Stimulated activated CD4-positive, alpha-beta T cell treated with anti-CD3 and anti-CD28 coated beads, Interleukin-2, amount 100 ng/mL, for 48 hours (primary cell): ENCODE results near the gene FBRSL1.

Source experiments
- DNase-seq, 2 donors: peaks; one replicate each; pipeline ENCODE4 v3.0.0-alpha.2; 2020

Gene FBRSL1

DNA sequence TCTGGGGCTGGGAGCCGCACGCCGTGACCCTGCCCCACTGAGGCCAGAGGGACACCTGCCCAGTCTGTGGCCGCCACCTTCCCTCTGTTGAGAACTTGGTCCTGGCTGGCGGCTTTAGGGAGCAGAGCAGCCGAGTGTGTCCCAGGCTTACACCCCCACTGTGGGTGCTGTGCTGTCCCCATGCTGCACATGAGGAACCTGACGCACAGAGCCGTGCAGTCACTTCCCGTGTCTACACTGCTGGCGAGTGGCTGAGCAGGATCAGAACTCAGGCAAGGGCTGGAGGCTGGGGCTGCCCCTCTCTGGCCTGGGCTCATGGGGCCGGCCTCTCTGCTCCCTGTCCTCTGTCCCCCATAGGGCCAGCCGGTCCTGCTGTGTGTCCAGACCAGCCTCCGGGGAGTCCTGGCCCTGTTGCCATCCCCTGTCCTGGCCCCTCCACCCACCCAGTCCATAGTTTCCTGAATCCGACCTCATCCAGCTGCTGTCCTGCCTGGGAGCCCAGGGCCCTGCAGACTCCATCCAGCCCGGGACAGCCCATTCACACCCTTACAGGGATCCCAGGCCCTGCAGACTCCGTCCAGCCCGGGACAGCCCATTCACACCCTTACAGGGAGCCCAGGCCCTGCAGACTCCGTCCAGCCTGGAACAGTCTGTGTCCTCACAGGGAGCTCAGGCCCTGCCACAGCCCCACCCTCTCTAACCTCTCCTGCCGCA, 10.3 kb downstream of the FBRSL1 start:
- DNase-seq: no peak

DNA sequence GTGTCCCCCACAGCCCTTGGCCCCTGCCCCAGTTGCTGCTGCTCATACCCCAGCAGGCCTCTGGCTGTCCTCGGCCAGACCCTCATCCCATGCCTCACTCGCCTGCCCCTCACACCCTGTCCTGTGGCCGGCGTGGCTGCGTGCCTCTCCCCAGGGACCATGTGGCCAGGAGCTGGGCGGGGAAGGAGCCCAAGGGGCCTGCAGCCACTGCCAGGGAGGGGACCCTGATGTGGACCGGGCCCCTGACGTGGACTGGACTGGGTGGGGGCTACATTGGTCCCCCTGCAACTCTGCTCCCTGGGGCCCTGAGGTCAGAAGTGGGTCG, 10.9 kb downstream of the FBRSL1 start:
- no peak for DNase-seq

DNA sequence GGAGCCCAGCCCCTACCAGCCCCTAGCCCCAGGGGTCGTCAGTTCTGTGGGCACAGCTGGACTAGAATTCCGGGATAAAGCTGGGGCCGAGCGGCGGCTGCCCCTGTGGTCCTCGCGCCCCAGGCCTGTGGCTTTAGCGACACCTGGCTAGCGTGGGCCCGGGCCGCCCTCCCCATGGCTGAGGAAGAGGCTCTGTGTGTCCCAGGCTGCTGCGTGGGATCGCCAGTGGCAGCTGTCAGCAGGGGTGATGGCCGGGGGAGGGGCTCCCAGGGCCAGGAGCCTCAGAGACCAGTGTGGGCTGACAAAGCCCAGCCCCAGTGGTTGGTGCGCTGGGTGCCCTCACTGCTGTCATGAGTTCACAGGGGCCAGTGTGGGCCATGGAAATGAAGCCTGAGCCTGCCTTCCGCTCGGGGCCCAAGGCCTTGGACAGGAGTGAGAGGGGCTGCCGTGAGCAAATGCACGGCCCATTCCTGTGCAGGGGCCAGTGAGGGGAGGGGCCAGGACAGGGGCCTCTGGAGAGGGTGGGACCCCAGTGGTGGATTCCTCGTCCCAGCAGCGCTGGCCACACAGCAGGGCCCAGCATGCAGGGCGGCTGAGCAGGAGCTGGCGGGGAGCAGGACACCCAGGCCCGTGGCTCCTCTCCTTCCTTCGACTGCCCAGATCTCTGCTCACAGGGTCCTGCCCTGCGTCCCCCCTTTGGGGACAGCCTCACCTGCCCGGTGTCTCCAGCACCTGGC, 11.4 kb downstream of the FBRSL1 start:
- no peak for DNase-seq

DNA sequence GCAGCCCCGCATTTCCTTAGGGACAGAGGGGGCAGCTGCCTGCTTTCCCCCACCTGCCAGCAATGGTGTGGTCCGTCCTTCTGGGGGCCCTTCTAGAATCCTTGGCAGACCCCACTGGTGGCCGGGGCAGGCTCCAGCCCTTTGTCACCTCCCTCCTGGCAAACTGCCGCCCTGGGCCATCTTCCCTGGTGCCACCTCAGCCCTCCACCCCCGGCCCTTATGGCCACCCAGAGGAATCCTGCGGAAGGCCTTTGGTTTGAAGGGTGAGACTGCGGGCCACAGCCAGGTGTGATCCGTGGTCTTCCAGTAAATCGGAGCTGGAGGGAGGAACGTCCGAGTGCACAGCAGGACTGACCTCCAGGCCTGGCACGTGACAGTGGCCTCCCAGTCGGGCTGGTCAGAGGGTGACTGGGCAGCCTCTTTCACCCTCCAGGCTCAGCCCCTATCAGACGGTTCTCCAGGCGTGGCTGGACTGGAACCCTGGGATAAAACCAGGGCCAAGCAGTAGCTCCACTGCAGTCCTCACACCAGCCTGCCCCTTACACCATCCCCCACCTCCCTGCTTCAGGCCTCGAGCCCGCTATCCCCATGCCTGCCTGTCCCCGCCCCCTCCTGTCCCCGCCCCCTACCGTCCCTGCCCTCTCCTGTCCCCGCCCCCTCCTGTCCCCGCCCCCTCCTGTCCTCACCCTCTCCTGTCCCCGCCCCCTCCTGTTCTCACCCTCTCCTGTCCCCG, 12.4 kb downstream of the FBRSL1 start:
- no peak for DNase-seq

DNA sequence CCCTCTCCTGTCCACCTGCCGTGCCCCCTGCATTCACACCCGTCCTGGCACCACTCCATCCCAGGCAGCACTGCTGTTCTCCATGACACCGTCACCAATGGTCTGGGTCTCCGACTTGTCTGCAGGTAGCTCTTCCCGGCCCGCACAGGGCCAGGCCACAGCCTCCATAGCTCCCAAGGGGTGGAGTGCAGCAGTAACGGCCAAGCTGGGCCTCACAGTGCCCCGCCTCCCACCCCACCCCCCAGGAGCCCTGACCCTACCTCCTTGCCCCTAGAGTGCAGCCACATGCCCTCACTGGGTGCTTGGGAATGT, 12.9 kb downstream of the FBRSL1 start:
- DNase-seq: no peak

DNA sequence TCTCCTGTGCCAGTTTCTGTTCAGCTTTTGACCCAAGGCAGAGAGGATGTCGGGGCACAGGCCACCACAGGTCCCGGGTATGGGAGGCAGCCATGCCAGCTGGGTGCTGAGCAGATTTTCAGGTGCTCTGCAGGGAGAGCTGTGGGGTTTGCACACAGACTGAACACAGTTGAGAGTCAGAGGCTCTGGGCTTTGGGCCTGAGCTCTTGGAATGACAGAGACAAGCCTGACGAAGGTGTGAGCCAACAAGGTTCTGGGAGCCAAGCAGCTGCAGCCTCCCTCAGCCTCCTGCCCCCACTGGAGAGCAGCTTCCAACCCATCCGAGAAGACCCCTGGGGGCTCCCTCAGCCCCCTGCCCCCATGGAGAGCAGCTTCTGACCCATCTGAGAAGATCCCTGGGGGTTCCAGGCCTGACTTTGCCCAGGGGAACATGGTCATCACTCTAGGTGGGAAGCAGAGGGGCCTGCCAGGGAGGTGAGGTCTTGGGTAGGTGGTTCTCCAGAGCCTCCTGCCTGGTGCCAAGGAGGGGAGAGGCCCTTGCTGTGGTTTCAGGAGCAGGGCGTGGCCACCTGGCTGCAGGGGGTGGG, 13.8 kb downstream of the FBRSL1 start:
- DNase-seq: no peak

DNA sequence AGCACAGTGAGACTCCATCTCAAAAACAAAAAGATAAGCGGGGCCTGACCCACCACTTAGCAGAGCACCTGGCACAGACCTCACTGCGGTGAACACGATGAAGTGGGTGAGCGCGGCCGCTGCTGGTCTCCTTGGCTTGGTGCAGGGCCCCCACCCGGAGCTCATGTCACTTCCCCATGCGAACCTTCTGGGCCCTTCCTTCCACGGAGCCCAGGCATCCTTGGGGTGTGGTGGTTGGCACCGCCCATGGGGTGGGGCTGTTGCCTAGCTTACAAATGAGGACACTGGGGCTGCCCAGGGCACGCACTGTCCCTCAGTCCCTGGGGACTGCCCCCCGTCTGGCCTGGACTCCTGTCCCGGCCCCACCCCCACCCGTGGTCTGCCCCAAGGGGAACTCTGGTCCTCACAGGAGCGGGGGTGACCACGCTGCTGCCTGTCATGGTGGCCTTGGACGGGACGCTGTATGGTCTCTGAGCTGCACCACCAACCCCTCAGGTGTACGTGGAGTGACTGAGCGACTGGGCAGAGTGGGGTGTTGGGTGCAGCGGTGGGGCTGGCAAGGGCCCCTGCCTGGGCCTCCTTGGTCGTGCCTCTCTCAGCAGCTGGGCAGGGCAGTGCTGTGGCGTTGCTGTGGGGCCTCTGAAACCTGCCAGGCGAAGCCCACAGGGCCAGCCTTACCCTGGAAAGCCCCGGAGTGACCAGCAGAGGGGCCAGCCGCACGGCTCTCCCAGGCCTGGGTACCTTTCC, 15.3 kb downstream of the FBRSL1 start:
- no peak for DNase-seq

DNA sequence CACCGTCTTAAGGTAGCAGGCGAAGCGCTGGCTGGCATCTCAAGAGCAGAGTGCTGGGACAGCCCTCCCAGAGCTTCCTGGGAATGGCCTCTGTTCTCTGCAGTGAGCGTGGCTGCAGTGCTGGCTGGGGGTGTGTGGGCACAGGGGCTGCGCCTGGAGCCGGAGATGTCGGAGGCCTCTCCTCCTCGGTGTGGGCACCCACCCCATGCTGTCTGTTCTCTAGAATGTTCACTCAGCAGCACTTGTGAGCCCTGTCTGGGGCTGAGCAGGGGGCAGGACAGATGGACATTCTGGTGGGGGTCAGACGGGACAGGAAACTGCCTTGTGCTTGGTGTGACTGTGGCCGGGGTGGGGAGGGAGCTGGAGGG, 15.9 kb downstream of the FBRSL1 start:
- DNase-seq: no peak

DNA sequence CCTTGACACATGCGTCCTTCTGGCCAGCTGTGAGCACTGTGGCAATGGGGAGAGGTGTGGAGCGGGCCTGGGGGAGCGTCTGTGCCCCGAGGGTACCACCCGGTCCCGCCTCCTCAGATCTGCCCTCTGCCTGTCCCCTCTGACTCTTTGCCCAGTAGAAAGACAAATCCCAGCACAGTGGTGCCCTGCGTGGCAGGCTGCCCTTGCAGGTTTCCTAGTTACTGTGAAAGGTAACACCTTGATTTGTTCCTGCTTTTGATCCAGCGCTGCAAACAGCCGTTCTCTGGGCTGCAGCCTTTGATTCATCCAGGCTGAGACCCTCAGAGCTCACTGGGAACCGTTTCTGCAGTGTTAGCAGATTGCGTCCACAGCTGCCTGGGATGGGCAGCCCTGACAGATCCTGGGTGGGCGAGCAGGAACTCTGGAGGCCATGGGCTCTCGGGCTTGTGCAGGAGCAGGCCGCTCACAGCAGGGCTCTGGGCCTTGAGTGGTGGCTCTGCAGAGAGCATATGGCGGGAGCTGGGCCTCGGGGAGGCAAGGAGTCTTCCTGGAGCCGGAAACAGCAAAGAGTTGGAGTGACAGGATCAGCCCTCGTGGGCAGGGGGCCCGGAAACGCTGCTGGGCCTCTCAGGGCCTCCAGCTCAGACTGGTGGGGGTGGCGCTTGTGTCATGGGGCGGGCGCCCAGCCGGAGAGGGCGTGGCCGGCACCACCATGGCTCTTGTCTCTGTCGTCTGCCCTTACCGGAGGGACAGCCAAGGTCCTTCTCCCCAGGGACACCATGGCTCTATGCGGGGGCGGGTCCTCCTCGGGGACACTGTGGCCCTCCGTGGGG, 16.6 kb downstream of the FBRSL1 start:
- peak; percentile 57 to 66 for DNase-seq

DNA sequence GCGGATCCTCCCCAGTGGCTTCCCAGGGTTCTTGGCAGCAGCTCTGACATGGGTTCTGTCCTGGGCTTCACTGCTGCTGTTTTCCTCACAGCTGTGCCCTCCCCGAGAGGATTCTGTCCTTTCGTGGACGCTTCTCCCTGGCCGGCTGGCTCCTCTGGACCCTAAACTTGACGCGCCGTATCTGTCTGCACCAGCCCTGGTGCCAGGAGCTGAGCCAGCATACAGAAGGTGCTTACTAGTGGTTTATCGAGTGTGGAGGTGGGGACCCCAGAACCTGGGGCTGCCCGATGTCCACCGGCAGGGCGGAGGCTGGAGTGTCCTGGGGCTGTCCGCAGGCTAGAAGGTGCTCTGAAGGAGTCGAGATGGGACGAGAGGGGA, 17.2 kb downstream of the FBRSL1 start:
- no peak for DNase-seq

DNA sequence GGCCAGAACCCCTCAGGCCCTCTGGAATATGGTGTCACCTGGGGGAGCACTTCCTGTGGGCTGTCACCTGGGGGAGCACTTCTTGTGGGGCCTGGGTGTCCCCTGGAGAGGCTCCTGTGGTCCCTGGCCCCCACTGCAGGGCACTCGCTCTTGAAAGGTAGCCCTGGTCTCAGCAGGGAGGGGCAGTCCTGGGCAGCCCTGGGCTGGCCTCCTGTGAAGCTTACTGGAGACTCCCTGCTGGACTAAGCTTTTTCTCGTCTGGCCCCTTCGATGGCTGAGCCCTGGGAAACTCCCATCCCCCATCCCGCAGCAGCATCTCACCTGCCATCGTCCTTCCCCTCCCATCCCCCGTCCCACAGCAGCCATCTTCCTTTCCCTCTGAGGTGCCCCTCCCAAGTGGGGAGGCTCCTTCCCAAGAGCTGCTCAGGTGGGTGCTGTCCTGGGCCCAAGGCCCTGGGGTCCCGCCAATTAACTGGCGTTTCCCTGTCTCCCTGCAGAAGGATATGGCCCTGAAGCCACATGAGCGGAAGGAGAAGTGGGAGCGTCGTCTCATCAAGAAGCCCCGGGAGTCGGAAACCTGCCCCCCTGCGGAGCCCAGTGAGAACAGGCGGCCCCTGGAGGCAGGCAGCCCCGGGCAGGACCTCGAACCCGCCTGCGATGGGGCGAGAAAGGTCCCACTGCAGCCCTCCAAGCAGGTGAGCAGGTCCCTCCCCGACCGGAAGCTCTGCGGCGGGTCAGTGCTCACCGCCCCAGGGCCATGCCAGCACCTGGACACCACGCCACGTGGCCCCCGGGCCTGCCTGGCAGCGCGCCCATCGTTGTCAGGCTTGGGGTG, 17.9 kb downstream of the FBRSL1 start:
- DNase-seq: no peak

DNA sequence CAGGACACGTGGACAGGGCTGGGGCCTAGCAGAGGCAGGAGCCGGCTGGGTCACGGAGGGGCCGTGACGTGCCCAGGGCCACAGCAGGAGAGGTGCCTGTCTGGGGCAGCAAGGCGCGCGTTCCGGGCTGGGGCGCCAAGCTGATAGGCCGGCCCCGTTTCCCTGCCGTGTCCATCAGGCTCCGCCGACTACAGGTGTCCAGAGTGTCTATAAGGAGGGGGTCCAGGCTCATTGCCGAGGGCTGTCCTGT, 18.5 kb downstream of the FBRSL1 start:
- no peak for DNase-seq

DNA sequence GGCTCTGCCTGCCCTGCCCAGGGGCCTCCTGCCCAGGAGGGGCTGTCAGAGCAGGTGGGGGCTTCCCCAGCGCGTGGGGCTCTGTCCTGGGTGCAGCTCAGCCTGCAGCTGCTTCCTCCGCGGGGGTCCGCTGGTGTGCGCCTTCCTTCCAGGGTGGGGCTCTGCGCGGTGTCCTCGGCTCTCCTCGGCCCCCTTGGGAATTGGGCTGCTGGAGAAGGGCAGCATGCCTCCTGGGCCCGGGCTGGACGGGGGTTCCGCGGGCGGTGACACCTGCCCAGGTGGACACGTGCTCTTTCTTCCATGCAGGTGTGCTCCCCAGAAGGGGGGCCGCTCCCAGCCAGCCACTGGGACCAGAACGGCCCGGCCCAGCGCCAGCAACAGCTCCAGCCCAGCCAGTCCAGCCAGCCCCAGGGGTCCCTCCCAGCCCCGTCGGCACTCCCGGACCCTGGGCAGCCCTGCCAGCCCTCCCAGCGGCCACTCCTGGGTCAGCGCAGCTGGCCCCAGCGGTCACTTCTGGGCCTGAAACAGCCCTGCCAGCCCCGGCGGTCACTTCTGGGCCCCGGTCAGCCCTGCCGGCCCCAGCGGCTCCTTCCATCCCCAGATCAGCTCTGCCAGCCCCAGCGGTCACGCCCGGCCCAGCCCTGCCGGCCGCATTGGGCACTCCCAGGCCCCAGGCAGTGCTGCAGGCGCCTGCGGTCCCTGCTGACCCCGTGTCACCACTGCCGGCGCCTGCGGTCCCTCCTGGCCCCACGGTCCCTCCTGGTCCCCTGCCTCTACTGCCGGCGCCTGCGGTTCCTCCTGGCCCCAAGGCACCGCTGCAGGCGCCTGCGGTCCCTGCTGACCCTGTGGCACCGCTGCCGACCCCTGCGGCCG, 19.1 kb downstream of the FBRSL1 start:
- no peak for DNase-seq

DNA sequence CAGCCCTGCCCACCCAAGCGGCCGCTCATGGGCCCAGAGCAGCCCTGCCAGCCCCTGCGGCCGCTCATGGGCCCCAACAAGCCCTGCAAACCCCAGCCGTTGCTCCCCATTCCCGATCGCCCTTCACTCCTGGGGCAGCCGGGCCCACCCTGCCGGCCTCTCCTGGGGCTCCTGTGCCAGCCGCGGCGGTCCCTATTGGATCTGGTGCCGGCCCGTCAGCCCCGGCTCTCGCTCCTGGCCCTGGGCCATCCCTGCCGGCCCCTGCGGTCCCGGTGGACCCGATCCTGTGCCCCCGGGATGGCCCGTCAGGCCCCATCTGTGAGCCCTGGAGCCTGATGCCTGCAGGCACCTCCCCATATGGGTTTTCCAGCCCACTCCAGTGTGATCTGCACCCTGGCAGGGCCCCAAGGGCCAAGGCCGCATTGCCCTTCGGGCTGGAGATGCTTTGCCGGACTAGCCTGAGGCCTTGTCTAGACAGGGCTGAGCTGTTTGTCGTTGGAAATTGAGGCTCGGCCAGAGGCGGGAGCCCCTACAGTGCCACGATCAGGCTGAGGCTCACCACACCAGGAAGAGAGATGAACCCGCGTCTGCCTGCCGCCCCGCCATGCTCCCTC, 20.3 kb downstream of the FBRSL1 start:
- no peak for DNase-seq

DNA sequence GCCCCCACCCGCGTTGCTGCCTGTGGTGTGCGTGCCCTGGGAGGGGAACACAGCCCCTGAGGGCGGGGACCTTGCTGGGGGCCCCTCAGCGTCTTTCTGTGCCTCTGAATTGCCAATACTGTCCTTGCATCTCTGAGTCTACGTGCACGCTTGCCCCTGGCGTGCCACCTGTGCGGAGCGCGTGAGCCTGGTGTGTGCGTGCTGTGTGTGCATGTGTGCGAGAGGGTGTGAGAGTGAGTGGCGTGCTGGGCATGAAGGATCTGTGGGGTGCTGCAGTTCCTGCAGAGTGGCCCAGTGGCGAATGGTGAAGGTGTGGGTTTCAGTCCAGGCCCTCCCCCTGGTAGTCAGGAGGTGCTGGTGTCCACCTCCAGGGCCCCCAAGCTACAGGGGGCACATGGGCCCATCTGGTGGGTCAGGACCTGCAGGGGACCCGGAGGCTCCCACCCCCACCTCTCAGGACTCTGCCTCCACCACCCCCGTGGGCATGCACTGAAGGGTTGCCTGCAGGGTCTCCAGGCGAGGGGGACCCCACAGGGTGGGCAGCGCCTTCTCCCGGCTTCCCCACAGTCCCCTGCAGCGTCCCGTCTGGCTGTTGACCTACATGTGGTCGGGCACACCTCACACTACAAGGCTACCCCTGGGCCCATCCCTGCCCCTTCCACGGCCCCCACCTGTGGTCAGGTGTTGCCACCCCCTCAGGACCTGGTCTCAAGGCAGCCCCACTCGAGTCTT, 21.0 kb downstream of the FBRSL1 start:
- no peak for DNase-seq

DNA sequence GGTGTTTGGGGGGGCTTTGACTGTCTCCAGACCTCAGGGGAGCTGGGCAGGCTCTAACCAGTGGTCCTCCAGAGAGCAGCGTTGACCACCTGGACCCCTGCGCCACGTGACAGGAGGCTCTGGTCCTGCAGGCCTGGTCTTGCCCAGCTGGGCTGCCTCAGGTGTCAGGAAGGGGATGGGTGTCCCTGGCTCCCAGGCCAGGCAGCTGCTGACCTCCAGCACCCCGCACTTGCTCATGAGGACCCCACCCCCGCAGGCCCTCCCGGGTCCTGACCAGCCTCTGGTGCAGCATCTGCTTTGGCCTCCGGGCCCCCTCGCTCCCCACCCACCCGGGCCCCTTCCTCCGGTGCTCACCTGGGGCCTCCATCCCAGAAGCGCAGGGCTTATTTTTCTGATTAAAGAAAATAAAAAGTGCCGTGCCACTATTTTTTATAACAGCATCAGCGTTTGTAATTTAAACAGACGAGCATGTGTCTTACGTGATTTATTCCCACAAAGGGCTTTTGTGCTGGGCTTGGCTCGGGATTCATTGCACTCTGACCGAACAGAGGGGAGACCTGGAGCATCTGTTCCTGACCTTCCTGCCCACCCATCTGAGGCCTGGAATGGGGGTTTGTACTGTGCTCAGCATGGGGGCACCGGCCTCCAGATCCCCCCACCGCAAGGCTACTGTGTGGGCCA, 21.7 kb downstream of the FBRSL1 start:
- DNase-seq: no peak

DNA sequence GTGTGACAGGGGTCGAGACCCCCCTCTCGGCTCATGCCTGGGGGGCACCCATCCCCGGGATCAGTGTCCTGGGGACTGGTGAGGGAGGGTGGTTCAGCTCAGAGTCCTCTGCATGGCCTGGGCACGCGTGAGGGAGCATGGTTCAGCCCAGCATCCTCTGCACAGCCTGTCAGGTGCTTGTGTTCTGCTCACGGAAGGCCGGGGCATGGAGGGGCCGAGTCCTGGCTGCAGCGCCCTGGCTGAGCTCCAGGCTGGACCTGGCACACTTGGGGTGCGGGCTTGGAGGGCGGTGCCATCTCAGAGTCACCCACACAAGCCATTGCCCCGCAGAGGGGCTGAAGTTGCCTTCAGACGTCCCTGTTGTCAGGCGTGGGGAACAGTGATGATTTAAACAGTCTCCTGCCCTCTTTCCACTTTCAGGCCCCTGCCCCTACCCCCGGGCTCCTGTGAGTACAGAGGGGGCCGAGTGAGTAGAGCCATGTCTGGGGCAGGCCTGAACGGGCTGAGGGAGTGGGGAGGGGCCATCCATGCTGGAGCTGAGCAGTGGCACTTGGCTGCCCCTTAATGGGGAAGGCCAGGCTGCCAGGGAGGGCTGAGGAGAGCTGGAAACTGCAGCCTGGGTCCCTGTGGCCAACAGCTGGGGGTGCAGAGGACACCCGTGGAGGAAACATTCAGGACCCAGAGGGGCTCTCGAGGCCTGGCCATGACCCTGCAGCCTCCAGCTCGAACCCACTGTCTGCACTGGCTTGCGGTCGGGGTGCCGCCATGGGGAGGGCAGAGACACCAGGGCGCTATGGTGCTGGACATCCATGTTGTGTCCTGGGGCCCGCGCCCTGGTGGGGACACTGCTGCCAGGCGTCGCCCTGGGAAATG, 22.5 kb downstream of the FBRSL1 start:
- DNase-seq: no peak

DNA sequence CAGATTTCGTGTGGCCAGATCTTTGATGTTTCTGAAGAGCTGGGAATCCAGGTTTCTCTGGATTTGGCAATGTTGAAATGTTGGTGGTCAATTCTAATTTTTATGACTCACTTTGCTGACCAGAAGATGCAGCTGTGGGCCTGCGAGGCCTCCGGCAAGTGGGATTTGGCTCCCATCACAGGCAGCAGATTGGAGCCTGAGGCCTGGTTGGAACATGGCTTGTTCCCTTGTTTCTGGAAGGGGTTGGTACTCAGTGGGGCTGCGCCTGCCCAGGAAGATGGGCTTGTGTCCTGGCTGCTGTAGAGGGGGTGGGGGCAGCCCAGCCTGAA, 23.1 kb downstream of the FBRSL1 start:
- DNase-seq: no peak
